Bronchial epithelial cell (primary cell): ENCODE measurements around the gene TULP4. TPM values are rescaled to one million over a fixed set of nuclear protein-coding genes. Genes with fewer than 3 reads are reported as not detected.
"Not testable (repeated sequence)": the region's sequence is repeated elsewhere in the genome, so short reads cannot be mapped to it uniquely, and the experiment has no call there.

ENCODE experiments used
- DNase-seq: peaks from one replicate; pipeline ENCODE4 v3.0.0-alpha.2; 2010; ENCODE audit warnings: low read depth
- FAIRE-seq: peaks from 2 replicates; lab custom pipeline; 2011; peaks lifted over from hg19 to GRCh38; lab: Jason Lieb, UNC
- H3K27me3 ChIP-seq: 2 replicates; pipeline ENCODE4 v1.5.1; 2011; ENCODE audit warnings: low read length; ENCODE audit not compliant: control insufficient read depth, insufficient read depth
- H3K36me3 ChIP-seq: 2 replicates; pipeline ENCODE4 v1.5.1; 2011; ENCODE audit warnings: low read length; ENCODE audit not compliant: control insufficient read depth, insufficient read depth
- H3K4me3 ChIP-seq: 2 replicates; pipeline ENCODE4 v1.5.1; 2011; ENCODE audit warnings: mild to moderate bottlenecking, low read depth, low read length, control low read depth
- total RNA-seq: library from RNA; depleted of rRNA; stranded (reverse); fragments of >200 nt; gene quantifications from 2 replicates; pipeline ENCODE4 v1.2.1, GENCODE V29; 2014
- TF ChIP-seq, protein P1 (sequence below): IDR thresholded peaks from 2 replicates; pipeline ENCODE4 v1.5.1; 2011; ENCODE audit warnings: mild to moderate bottlenecking, moderate library complexity, low read length, control low read depth, inconsistent platforms; ENCODE audit not compliant: insufficient read depth, severe bottlenecking

TULP4 gene
- total RNA-seq, 1 donor from 2014 or later, result 127 TPM

- FAIRE-seq, result no peak
- Histone ChIP-seq H3K27me3 (no peaks in the 10 kb centered on the region), H3K36me3 (no peaks in the 10 kb centered on the region), H3K4me3 (no peak overlapping the region)
- DNase-seq, result no peak
- TF ChIP-seq, protein P1, sequence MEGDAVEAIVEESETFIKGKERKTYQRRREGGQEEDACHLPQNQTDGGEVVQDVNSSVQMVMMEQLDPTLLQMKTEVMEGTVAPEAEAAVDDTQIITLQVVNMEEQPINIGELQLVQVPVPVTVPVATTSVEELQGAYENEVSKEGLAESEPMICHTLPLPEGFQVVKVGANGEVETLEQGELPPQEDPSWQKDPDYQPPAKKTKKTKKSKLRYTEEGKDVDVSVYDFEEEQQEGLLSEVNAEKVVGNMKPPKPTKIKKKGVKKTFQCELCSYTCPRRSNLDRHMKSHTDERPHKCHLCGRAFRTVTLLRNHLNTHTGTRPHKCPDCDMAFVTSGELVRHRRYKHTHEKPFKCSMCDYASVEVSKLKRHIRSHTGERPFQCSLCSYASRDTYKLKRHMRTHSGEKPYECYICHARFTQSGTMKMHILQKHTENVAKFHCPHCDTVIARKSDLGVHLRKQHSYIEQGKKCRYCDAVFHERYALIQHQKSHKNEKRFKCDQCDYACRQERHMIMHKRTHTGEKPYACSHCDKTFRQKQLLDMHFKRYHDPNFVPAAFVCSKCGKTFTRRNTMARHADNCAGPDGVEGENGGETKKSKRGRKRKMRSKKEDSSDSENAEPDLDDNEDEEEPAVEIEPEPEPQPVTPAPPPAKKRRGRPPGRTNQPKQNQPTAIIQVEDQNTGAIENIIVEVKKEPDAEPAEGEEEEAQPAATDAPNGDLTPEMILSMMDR, result no peak
Measured at GRCh38 chr6:158519761-158520160, 207.5 kb downstream of the TULP4 start.

DNA sequence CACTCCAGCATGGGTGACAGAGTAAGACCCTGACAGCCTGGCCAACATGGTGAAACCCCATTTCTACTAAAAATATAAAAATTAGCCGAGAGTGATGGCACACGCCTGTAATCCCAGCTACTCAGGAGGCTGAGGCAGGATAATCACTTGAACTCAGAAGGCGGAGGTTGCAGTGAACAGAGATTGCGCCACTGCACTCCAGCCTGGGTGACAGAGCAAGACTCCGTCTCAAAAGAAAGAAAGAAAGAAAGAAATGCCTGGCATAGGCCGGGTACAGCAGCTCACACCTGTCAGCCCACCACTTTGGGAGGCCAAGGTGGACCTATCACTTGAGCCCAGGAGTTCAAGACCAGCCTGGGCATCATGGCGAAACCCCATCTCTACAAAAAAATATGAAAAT lies 208.7 kb downstream of the TULP4 start:
- H3K4me3 ChIP-seq, H3K27me3 ChIP-seq, FAIRE-seq, DNase-seq, H3K36me3 ChIP-seq: not testable (repeated sequence)

- H3K27me3 ChIP-seq, result no peaks in the 10 kb centered on the region
- no peak overlapping the region for H3K4me3 ChIP-seq
- FAIRE-seq (no peak), DNase-seq (no peak)
- TF ChIP-seq, protein P1, result no peak
- no peaks in the 10 kb centered on the region for H3K36me3 ChIP-seq
Measured at GRCh38 chr6:158521759-158522158, 209.5 kb downstream of the TULP4 start.

DNA sequence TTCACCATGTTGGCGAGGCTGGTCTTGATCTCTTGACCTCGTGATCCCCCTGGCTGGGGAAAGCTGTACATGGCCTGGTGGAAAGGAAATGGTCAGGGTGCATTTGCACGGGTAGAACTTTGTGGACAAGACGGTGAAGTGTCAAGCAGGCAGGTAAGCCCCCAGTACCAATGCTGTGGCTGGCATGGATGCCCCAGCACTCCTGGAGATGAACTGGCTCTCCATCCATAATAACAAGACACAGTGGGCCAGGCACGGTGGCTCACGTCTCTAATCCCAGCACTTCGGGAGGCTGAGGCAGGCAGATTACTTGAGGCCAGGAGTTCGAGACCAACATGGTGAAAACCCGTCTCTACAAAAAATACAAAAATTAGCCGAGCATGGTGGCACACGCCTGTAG lies 210.4 kb downstream of the TULP4 start:
- FAIRE-seq (no peak), DNase-seq (no peak)
- TF ChIP-seq, protein P1, result no peak
- H3K36me3 ChIP-seq, result no peaks in the 10 kb centered on the region
- no peak overlapping the region for H3K4me3 ChIP-seq
- H3K27me3 ChIP-seq, result no peaks in the 10 kb centered on the region

DNA sequence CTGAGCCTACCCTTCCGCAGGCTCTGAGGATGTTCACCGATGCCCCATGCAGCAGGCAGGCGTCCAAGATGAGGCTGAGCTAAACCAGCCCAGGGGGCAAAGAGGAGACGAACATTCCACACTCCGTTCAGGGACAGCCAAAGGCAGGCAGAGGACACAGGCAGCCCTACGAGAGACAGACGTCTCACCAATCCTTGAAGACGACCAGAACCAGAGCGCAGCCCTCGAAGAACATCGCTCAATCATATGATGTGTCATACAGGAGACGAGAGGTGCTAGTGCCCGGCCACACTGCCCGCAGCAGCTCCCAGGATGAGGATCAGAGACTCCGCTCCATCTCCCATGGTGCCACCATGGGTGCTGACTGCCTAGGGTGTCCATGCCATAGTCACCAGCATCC lies 212.0 kb downstream of the TULP4 start:
- Histone ChIP-seq H3K4me3 (no peak overlapping the region), H3K36me3 (no peaks in the 10 kb centered on the region), H3K27me3 (no peaks in the 10 kb centered on the region)
- DNase-seq, result no peak
- TF ChIP-seq, protein P1, result no peak
- FAIRE-seq, result no peak

GRCh38 chr6:158527858-158528257 lies 215.6 kb downstream of the TULP4 start:
- DNase-seq, H3K36me3 ChIP-seq, FAIRE-seq, H3K27me3 ChIP-seq, H3K4me3 ChIP-seq: not testable (repeated sequence)

DNA sequence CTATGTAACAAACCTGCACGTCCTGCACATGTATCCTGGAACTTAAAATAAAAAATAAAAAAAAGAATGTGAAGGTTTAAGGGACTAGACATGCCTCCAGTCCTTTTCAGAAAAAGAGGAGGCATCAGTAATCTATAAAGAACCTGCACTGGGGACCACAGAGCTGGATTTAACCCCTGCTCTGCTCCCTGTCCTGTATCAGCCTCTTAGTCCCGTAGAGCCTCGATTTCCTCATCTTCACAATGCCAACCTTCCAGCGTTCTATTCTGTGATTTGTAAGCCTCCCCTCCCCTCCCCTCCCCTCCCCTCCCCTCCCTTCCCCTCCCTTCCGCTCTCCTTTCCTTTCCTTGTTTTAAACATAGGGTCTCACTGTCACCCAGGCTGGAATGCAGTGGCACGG lies 216.6 kb downstream of the TULP4 start:
- Histone ChIP-seq H3K27me3 (no peaks in the 10 kb centered on the region), H3K36me3 (no peaks in the 10 kb centered on the region), H3K4me3 (no peak overlapping the region)
- no peak for FAIRE-seq
- no peak for DNase-seq
- TF ChIP-seq, protein P1, result no peak
